GM19397 (cell line): ENCODE data around the gene RBL2.

ENCODE experiments used
- ATAC-seq: cut with Tn5 transposase; IDR thresholded peaks from one replicate; pipeline ENCODE4 v1.9.1; 2021; ENCODE audit warnings: mild to moderate bottlenecking, moderate library complexity; ENCODE audit not compliant: unreplicated experiment

RBL2 gene

DNA sequence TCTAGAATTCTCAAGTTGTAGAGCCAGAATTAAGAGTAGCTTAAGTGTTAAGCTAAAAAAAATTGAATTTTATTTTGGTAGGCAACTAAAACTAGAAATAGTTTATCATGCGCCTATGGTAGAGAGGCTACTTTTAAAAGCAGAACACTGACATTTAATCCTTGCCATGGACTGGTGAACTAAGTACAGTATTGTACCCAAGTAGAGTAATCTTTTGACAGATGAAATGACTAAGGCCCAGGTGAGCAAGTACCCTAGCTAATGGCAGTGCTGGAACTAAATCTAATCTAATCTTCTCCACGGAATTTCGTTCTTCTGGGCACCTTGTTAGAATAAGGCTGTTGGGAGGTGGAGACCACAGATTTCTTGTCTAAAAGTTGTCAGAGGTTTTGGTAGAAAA is 11.8 kb downstream of the RBL2 start:
- no peak for ATAC-seq

DNA sequence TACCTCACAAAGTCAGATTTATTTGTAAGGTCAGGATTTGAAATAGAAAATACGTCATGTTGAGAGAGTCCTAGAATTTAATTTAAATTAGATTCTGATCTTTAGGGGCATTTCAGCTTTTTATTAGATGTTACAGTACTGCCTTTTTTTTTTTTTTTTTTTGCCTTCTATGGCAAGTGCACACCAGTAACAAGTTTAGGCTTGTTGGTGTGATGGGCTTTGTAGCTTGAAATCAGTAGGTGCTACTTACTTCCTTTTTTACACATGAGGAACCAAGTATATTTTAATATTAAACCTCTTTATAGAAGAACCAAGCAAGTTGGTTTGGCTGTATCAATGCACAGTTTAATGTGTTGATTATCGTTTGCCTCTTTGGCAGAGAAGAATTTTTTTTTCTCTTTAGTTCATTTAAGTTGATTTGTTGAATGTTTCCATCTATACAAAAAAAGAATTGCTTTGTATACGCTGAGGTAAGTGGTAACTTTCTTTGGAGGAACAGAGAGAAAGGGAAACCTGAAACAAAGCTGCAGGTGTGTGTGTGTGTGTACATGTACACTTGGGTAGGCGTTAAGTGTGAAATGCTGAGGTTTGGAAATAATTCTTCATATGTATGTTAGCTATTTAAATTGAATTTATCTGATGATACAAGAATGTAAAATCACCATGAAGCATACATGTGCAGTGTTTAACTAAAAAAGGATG is 15.7 kb downstream of the RBL2 start:
- no peak for ATAC-seq

DNA sequence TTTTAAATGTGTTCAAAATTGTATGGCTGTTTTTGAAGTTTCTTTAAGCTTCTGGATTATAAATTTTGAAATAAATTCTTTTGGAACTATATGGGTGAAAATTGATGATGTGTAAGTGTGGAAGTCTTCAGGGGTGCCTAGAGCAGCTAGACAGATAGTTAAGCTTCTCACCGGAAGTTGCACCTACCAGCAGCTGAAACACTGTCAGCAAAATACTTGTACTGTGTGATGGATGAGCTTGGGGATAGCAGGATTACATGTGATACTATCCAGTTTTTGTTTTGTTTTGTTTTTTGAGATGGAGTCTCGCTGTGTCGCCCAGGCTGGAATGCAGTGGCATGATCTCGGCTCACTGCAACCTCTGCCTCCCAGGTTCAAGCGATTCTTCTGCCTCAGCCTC is 19.7 kb downstream of the RBL2 start:
- ATAC-seq, result no peak

DNA sequence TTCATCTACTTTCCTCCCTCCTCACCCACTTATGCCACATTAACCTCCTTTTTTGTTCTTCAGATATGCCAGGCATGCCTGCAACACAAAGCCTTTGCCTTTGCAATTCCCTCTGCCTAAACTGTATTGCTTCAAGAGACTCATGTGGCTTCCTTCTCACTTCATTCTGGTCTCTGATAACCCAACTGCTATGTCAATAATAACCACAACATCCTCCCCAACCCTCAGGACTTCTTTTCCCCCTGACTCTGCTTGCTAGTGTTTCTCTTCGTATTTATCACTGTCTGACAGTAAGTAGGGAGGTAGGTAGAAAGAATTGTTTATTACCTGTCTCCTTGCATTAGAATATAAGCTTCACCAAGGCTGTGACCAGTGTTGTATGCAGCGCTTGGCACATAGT is 22.4 kb downstream of the RBL2 start:
- no peak for ATAC-seq

DNA sequence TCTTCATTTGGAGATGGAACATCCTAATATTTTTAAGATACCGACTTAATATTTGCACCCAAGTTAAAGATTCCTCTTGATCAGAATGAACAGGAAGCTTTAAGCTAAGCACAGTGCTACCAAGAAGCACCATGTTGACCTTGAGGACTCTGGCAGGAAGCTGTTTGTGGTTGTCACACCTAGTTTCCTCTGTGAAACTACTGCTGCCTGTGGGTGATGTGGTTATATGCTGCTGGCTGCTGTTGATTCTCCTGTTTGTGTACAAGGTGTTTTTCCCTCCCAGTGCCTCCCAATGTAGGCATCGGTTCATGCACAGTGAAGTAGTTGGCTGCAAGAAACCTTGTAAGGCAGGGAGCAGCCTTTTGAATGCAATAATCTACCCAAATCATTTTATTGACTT is 23.4 kb downstream of the RBL2 start:
- ATAC-seq, result peak; percentile 100

DNA sequence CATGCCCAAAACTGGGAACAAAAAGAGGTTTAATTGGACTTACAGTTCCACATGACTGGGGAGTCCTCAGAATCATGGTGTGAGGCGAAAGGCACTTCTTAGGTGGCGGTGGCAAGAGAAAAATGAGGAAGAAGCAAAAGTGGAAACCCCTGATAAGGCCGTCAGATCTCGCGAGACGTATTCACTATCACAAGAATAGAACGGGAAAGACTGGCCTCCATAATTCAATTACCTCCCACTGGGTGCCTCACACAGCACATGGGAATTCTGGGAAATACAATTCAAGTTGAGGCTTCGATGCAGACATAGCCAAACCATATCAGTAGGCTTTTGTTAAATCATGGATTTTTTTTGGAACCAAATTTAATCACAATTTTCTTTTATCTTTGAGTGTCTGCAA is 24.4 kb downstream of the RBL2 start:
- no peak for ATAC-seq

DNA sequence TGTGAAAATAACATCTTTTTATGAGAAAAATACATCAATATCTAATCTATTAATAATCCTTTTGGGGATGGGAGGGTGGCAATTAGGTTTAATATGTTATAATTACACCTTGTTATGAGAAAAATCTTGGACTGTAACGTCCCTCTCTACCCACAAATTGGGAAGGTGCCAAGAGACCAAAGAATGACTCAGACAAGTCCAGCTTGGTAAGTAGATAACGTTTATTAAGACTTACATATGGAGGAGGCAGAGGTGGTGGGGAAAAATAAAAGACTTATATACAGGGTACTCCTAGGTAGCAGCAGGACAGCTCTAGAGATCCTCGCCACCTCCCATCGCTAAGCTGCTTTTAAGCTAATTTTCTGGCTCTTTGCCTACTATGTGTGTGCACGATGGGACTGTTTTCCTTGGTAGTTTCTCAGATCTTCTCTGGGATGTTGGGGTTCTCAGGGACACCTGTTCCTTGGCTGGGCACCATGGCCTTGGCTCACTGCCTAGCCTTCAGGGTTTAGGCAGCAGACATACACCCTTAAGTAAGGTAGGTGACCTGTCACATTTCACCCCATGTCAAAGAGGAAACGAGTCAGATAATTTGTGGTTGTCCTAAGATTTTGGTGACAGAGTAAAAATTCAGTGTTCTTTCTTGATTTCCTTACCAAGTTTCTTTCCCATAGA is 31.5 kb downstream of the RBL2 start:
- ATAC-seq, result no peak

DNA sequence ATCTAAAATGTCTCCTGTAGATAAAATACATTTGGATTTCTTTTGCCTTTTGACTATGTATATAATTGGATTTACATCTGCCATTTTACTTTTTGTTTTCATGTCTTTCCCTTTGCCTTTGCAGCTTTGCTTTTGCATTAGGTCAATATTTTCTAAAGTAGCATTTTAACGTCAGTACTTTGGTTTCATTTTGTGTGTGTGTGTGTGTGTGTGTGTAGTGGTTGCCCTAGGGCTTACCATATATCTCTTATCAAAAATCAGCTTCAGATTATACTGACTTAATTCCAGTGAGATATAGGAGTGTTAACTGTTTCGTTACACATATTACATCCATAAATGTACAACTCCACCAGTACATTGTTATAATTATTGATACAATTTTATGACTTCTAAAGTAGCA is 42.6 kb downstream of the RBL2 start:
- ATAC-seq, result no peak

DNA sequence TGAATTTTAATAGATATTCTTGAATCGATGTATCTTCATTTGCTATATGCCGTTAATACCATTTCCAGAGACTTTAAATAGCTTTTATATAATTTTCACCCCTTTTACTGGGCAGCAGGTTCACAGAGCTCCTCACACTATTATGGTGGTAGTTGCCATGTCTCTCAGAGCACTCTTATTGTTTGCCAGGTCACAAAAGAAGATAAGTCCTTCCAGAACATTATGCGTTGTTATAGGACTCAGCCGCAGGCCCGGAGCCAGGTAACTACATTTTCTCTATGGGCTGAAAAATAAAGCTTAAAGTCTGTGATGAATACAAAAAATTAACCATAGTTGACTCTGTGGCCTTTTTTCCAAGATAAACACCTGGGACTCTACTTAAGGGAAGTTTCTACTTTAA is 44.7 kb downstream of the RBL2 start:
- no peak for ATAC-seq

DNA sequence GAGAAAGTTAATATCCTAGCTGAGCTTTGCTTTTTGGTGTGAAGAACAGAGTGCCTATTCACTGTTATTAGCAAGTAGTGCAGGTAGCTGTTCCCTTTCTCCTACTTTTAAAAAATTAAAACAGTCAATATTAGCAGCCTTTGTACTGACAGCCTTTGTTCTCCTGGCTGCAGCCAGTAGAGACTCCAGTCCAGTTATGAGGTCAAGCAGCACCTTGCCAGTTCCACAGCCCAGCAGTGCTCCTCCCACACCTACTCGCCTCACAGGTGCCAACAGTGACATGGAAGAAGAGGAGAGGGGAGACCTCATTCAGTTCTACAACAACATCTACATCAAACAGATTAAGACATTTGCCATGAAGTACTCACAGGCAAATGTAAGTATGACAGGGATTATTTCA is 46.1 kb downstream of the RBL2 start:
- ATAC-seq, result no peak

DNA sequence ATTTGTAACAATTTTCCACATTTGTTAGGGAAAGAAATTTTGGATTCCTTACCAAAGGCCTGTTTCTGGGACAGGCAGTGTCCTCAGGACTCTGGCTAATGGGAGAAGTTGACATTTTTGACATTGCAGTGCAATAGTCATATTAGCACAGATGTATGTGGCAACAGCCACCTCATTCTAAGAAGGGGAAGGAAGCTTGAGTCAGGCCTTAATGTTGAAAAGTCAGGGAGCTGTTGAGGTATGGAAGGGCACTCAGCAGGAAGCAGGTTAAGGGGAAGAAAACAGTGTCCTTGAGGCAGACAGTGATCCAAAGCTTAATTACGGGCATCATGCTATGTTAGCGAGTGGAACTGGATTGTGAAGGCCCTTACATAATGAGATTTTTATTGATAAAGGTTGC is 47.9 kb downstream of the RBL2 start:
- no peak for ATAC-seq

DNA sequence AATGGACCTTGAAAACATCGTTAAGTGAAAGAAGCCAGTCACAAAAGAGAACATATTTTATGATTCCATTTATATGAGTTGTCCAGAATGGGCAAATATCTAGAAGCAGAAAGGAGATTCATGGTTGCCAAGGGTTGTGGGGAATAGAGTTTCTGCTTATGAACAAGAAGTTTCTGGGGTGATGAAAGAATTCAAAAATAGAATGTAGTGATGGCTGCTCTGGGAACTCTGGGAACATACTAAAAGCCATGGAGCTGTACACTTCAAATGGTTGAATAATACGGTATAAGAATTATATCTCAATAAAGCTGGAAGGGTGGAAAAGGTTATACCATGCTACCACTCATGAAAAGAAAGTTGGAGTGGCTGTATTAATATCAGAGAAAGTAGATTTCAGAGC is 50.3 kb downstream of the RBL2 start:
- no peak for ATAC-seq

DNA sequence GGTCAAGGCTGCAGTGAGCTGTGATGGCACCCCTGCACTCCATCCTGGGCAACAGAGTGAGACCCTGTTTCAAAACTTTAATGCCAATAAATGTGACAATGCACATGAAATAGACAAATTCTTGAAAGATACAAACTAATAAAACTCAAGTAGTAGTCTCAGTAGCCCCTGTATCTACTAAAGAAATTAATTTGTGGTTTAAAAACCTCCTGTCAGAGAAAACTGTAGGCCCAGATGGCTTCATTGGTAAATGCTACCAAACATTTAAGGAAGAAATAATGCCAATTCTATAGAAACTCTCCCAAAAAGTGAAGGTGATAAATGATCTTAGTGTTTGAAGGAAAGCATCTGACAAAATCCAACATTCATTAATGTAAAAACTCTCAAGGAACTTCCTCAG is 52.0 kb downstream of the RBL2 start:
- ATAC-seq, result no peak

DNA sequence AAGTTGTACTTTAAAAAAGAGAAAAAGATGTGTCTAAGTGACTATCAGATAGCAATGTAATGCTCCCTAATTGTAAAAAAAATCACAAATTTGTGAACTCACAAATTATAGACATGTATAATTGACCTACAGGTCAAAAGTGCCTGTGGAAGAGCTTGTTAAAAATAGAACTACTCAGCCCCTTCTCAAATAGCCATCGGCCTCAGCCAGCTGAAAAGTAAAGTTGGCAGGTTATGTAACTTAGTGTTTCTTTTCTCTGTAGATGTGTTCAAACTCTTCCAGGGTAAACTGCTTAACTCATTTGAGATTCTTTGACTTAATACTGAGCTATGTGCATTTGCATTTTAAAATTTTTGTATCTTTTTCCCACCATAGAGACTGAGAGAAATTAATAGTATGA is 55.5 kb downstream of the RBL2 start:
- ATAC-seq, result no peak

DNA sequence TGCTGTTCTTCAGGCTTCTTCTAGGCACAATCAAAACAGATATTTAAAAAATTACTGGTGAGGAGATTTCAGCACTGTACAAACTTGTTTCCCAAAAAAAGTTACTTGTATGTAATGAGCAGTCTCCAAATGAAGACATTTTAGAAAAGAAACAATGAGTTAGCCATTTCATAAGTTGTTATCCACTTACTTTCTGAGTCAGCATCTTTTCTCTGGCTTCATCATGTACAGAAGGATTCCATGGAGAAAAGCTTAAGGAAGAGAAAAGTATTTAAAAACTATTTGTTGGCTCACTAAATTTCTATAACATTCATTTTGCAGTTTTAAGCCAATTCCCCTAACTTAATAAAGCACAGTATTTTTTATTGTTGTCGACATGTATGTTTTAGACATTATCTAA is 58.2 kb downstream of the RBL2 start:
- ATAC-seq, result no peak

DNA sequence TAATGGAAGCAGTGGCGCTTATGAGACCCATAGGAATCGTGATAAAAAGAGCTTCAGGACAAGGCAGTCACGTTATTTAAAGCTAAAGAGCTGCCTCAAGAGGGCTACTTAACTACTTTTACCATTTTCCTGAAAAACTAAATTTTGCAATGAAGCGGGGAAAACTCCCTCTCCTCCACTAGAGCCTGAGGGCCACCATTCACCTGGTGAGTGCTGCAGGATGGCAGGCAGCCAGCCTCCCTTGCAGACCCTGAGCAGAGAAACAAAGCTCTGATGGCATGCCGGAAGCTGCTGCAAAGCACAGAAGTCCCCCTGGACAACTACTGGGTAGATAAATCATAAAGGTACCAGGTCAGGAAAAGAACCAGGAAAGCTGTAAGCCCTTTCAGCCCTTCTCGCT is 60.4 kb downstream of the RBL2 start:
- no peak for ATAC-seq

DNA sequence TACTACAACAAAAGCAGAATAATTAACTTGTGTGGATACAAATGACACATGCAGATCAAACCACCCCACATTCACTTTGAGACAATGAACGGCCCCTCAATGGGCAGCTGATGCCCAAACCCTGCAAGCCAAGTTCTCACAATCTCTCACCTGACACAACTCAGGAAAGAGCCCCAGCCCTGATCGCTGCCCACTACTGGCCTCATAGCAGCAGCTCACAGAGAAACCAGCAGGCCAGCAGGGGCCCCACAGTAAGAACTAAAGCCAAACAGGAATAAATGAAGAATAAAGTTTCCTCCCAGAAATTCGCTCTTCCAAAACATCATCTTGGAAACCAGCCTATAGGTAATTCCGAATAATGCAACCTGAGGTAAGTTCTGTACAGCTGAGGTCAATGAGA is 61.1 kb downstream of the RBL2 start:
- no peak for ATAC-seq

DNA sequence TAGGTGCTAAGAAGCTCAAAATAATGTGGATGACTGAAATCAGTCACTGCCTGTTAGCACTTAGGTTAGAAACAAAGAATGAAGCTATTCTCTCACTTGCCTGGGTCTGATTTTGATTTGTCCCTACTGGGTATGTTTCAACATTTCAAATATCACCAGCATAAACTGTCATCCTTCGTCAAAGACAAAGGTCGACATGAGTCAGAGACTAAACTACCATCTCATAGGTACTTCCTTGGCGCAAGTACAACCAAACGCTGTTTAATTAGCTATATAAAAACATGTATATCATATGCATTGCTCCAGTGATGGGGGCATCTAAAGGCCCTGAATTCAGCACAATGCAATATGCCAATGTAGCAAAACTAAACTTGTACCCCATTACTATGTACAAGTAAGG is 64.7 kb downstream of the RBL2 start:
- ATAC-seq, result no peak

DNA sequence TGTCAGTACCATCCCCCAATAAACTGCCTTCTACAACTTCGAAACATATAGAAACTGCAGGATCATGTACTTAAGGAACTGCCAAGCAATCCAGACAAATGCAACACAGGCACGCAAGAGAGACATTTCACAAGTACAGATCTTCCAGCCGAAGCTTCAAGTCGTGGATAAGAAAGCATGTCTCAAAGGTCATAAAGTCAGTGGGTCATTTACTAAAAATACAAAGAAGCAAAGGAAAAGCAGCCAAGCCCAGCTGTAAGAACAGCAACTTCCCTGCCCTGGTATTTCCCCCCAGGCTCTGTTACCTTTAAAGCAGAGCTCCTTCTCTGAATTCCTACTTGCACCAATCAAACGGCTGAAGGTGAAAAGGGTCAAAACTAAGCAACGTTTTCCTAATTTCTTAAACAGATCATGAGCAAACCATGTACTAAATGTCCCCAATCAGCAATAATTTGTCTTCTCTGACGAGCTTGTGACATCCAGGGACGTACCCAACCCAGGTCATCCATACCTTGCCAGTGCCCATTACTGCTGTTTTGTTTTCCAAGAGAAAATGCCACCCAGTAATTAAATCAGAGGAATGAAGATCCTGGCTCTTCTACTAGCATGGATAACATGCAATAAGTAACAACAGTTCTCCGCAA is 67.1 kb downstream of the RBL2 start:
- ATAC-seq, result no peak

DNA sequence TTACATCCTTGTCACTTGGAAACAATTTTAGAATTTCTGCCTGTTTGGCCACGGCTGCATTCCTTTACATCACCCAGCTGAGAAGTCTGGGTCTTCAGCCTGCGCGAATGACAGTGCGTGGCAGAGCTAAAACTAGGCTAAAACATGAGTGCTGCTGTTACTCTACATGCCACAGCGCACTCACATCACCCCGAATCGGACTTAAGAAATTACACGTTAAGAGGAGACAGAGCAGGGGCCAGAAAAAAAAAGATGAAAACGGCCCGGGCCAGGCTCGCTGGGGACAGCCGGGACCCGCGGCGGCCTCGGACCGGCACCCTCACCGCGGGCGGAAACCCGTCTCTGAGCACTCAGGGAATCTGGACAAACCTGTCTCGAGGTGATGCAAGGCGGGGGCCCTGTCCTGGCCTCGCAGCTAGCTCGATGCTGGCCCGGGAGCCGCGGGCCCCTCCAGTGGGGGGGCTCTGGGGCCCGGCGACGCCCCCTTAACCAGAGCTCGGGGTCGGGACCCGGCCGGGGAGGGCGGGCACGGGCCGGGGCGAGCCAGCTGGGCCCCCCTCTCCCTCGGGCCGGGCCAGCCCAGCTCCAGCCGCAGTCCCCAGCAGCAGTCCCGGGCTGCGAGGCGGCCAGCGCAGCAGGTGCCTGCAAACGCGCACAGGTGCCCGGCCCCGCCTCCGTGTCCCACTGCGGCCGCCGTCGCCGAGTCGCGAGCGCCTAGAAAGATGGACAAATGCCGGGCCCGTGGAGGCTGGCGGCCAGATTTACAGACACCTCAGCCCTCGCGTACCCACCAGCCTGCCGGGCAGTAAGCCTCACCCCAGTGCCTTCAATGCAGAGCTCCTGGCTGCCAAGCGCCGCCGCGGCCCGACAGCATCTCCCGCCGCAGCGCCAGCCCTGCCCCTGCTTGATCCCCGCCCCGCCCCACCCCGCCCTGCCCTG is 68.3 kb downstream of the RBL2 start, which contains the start of gene AKTIP:
Gene AKTIP (minus strand): TSS at position 879 of the 939 bp plus-strand sequence. CDS start 2,950 bp downstream, outside the sequence.
- ATAC-seq, result peak; percentile 34

DNA sequence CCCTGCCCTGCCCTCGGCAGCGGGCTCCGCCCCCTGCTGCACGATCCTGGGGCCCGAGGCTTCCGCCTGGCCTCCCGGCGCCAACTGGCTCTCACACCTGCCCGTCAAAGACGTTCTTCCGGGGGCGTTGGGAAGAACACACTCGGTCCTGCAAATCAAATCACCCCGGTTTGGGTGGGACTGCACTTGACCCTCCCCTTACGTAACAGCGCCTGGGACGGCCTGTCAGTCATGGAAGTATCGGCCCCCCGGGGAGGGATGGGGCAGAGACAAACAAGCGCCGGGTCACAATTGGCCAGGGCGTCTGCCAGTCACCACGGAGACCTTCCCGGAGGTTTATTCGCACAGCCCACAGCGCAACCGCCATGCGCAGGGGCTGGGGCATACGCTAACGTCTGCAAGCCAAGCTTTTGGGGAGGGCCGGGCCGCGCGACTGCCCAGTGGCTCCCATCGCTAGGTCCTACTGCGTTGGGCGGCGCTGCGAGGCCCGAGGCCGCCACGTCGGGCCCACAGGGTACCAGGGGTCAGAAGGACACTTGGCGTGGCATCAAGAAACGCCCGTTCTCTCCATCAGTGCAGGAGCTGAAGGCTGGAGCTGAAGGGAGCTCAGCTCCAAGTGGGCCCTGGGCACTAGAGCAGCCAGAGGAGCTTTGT is 69.1 kb downstream of the RBL2 start:
- ATAC-seq, result peak; percentile 89
